SK-N-SH (cell line): ENCODE measurements around the gene WNT4. TPM values are rescaled to one million over a fixed set of nuclear protein-coding genes. Genes with fewer than 3 reads are reported as not detected.

ENCODE experiments used
- CTCF ChIA-PET: fragments of 300-600, 350-600 bp; formaldehyde crosslinking; extraction: SDS; loops from one replicate; lab custom pipeline; 2021; lab: Yijun Ruan, JAX
- POLR2A ChIA-PET: fragments of 350-600 bp; sonication (Branson Sonifier 250); formaldehyde crosslinking; extraction: SDS; loops from one replicate; lab custom pipeline; 2020; ENCODE audit warnings: antibody characterized with exemption, inconsistent platforms; lab: Yijun Ruan, JAX
- DNase-seq: peaks from one replicate; pipeline ENCODE4 v3.0.0; 2012
- H2AFZ ChIP-seq: fragments of 200-600 bp; sonication (generic); 2 replicates; pipeline ENCODE4 v1.8.1; 2016; ENCODE audit warnings: antibody characterized with exemption, mild to moderate bottlenecking, low read depth
- H3F3A ChIP-seq: fragments of 200-600 bp; sonication (generic); replicated peaks from 2 replicates; pipeline ENCODE3; 2016; ENCODE audit warnings: antibody characterized with exemption, mild to moderate bottlenecking; ENCODE audit not compliant: insufficient read depth
- H3K27ac ChIP-seq, 2 experiments: fragments of 200-500 bp in 1 of 2; fragments of 200-600 bp in 1 of 2; sonication (Bioruptor generic) in 1 of 2; sonication (generic), shearing (Covaris generic) in 1 of 2; 2 replicates each; pipeline versions ENCODE4 v1.5.1 to v1.6.1; 2014 to 2016; ENCODE audit warnings: low read depth in 2 of 2, inconsistent platforms in 1 of 2, low read length in 1 of 2, mild to moderate bottlenecking in 1 of 2, mixed read lengths in 1 of 2
- H3K27me3 ChIP-seq: fragments of 200-600 bp; sonication (generic), shearing (Covaris generic); 2 replicates; pipeline ENCODE4 v1.6.1; 2016; ENCODE audit warnings: mixed run types; ENCODE audit not compliant: insufficient read depth
- H3K36me3 ChIP-seq, 2 experiments: fragments of 200-500 bp in 1 of 2; fragments of 200-600 bp in 1 of 2; sonication (Bioruptor generic) in 1 of 2; sonication (generic) in 1 of 2; replicated peaks in 1 of 2; 2 replicates each; pipeline versions ENCODE3 to v1.5.1; 2014 to 2016; ENCODE audit warnings: low read length in 1 of 2, mild to moderate bottlenecking in 1 of 2; ENCODE audit not compliant: insufficient read depth in 2 of 2, control insufficient read depth in 1 of 2
- H3K4me1 ChIP-seq, 2 experiments: fragments of 200-500 bp in 1 of 2; fragments of 200-600 bp in 1 of 2; sonication (Bioruptor generic) in 1 of 2; sonication (generic), shearing (Covaris generic) in 1 of 2; 2 replicates each; pipeline versions ENCODE4 v1.5.1 to v1.6.1; 2014 to 2016; ENCODE audit warnings: low read depth in 1 of 2, low read length in 1 of 2, mixed run types in 1 of 2; ENCODE audit not compliant: insufficient read depth in 2 of 2, control insufficient read depth in 1 of 2
- H3K4me2 ChIP-seq: fragments of 200-600 bp; sonication (generic), shearing (Covaris generic); 2 replicates; pipeline ENCODE4 v1.6.1; 2017; ENCODE audit warnings: mixed run types
- H3K4me3 ChIP-seq, 2 experiments: fragments of 200-500 bp in 1 of 2; fragments of 200-600 bp in 1 of 2; sonication (Bioruptor generic) in 1 of 2; sonication (generic), shearing (Covaris generic) in 1 of 2; 2 replicates each; pipeline versions ENCODE4 v1.5.1 to v1.8.1; 2014 to 2016; ENCODE audit warnings: low read depth in 2 of 2, inconsistent platforms in 1 of 2, low read length in 1 of 2, mild to moderate bottlenecking in 1 of 2, mixed read lengths in 1 of 2, moderate library complexity in 1 of 2
- H3K79me2 ChIP-seq: fragments of 200-600 bp; sonication (generic); 2 replicates; pipeline ENCODE4 v1.8.1; 2017; ENCODE audit warnings: mild to moderate bottlenecking; ENCODE audit not compliant: insufficient read depth
- H3K9ac ChIP-seq: fragments of 200-600 bp; sonication (generic); 2 replicates; pipeline ENCODE4 v1.6.1; 2017; ENCODE audit warnings: mixed run types
- H3K9me2 ChIP-seq: fragments of 200-600 bp; sonication (generic); 2 replicates; pipeline ENCODE4 v1.6.1; 2017; ENCODE audit warnings: mixed run types
- H3K9me3 ChIP-seq: fragments of 200-600 bp; sonication (generic); 2 replicates; pipeline ENCODE4 v1.6.1; 2017; ENCODE audit warnings: mixed run types, mild to moderate bottlenecking, moderate library complexity
- H4K20me1 ChIP-seq: fragments of 200-600 bp; sonication (generic); 2 replicates; pipeline ENCODE4 v1.6.1; 2017; ENCODE audit warnings: mild to moderate bottlenecking, mixed run types; ENCODE audit not compliant: insufficient read depth
- EZH2phosphoT487 ChIP-seq: fragments of 200-600 bp; sonication (generic); IDR thresholded peaks from 2 replicates; pipeline ENCODE4 v1.6.1; 2017; ENCODE audit warnings: low read depth, mixed run types, mild to moderate bottlenecking, antibody characterized with exemption, moderate library complexity, borderline replicate concordance
- FOXM1 ChIP-seq: IDR thresholded peaks from 2 replicates; pipeline ENCODE4 v1.4.0; 2012; ENCODE audit warnings: low read depth, mild to moderate bottlenecking
- GABPA ChIP-seq: IDR thresholded peaks from 2 replicates; pipeline ENCODE4 v1.4.0; 2012; ENCODE audit warnings: low read depth, mild to moderate bottlenecking
- MEF2A ChIP-seq: IDR thresholded peaks from 2 replicates; pipeline ENCODE4 v1.4.0; 2012; ENCODE audit warnings: low read depth, borderline replicate concordance
- MXI1 ChIP-seq: IDR thresholded peaks from 2 replicates; pipeline ENCODE4 v1.6.1; 2012; ENCODE audit warnings: mild to moderate bottlenecking, low read depth, low read length, improper control_type of control experiment
- POLR2AphosphoS5 ChIP-seq: IDR thresholded peaks from 2 replicates; pipeline ENCODE4 v1.6.1; 2012; ENCODE audit warnings: low read depth, low read length
- RAD21 ChIP-seq: IDR thresholded peaks from 2 replicates; pipeline ENCODE4 v1.6.1; 2012; ENCODE audit warnings: mild to moderate bottlenecking, low read length
- YY1 ChIP-seq: IDR thresholded peaks from 2 replicates; pipeline ENCODE4 v1.4.0; 2012; ENCODE audit warnings: low read depth, mild to moderate bottlenecking
- WGBS: methylation state at CpG from one replicate; pipeline ENCODE4 v1.1.6; 2017; ENCODE audit warnings: low lambda C conversion rate; 5-methylcytosine and 5-hydroxymethylcytosine counted together
- polyA plus RNA-seq, 3 experiments: library from polyadenylated mRNA; depleted of rRNA; stranded (reverse); fragments of >200 nt; gene quantifications; 2 replicates each; pipeline ENCODE4 v1.2.3, GENCODE V29; 2012
- TF ChIP-seq, protein P1 (sequence below): fragments of 150-350 bp; IDR thresholded peaks from 2 replicates; pipeline ENCODE4 v1.6.1; 2017; ENCODE audit warnings: antibody characterized with exemption, low read length, low read depth, borderline replicate concordance
- TF ChIP-seq, protein P2 (sequence below): IDR thresholded peaks from 2 replicates; pipeline ENCODE4 v1.4.0; 2012; ENCODE audit warnings: low read depth, borderline replicate concordance
- TF ChIP-seq, protein P3 (sequence below): fragments of 200-600 bp; sonication (generic); IDR thresholded peaks from 2 replicates; pipeline ENCODE4 v1.6.1; 2017; ENCODE audit warnings: antibody characterized with exemption, mild to moderate bottlenecking, moderate library complexity

Gene WNT4
- polyA plus RNA-seq, 1 of the 3 experiments (the other 2 are of a cell fraction), result 0.03 TPM

DNA sequence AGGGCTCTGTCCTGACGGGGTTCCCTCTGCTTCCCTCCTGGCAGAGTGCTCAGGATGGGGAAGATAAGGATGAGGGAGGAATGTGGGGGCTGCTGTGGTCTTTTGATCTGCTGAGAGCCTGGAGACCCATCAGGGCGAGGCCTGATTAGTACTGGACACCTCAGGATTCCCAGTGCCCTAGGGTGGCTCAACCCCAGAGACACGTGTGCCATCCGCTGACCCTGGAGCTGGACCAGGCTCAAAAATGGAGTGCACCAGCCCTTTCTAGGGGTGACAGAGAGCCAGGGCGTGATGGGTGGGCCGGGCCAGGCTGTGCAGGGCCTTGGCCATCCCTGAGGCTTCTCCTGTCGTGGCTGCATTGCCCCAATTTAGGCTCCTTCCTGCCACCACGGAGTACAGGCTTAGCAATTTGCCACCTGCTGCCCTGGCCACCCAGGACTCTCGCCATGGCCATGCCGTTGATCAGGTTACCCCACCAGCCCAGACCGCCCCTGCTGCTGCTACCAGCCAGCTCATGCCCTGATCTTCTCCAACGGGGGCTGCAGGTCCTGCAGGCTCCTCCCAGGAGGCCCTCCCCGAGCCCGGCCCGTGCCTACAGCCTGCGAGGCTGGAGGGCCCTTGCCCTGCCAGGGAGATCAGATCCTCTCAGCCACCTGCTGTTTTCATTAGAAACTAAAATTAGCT, 9.5 kb downstream of the WNT4 start:
- Histone ChIP-seq H2AFZ (no peak overlapping the region), H3K4me2 (no peak overlapping the region), H3K4me1 (peaks cover 7 to 21% of the 10 kb centered on the region in 2 experiments; a peak in 3 of 4 replicates), H3K27me3 (no peaks in the 10 kb centered on the region), H3K79me2 (no peaks in the 10 kb centered on the region), H3K9ac (no peak overlapping the region), H3K4me3 (no peak overlapping the region), H3F3A (no peaks in the 10 kb centered on the region), H3K9me2 (no peaks in the 10 kb centered on the region), H4K20me1 (peaks cover 26% of the 10 kb centered on the region), H3K9me3 (no peaks in the 10 kb centered on the region), H3K36me3 (no peaks in the 10 kb centered on the region), H3K27ac (no peak overlapping the region)
- ChIA-PET CTCF (interaction anchor here (0.7 to 9.3 kb wide), 14 partner anchors 7 to 585 kb away, joined by 3 to 173 read pairs (median 6); partner anchors contain the start of gene WNT4), POLR2A (no interaction called here)
- TF ChIP-seq MXI1 (no peak), RAD21 (no peak), POLR2AphosphoS5 (no peak), GABPA (no peak), EZH2phosphoT487 (no peak), YY1 (no peak), MEF2A (no peak), FOXM1 (no peak)
- TF ChIP-seq, protein P1, sequence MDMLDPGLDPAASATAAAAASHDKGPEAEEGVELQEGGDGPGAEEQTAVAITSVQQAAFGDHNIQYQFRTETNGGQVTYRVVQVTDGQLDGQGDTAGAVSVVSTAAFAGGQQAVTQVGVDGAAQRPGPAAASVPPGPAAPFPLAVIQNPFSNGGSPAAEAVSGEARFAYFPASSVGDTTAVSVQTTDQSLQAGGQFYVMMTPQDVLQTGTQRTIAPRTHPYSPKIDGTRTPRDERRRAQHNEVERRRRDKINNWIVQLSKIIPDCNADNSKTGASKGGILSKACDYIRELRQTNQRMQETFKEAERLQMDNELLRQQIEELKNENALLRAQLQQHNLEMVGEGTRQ, result no peak
- TF ChIP-seq, protein P2, sequence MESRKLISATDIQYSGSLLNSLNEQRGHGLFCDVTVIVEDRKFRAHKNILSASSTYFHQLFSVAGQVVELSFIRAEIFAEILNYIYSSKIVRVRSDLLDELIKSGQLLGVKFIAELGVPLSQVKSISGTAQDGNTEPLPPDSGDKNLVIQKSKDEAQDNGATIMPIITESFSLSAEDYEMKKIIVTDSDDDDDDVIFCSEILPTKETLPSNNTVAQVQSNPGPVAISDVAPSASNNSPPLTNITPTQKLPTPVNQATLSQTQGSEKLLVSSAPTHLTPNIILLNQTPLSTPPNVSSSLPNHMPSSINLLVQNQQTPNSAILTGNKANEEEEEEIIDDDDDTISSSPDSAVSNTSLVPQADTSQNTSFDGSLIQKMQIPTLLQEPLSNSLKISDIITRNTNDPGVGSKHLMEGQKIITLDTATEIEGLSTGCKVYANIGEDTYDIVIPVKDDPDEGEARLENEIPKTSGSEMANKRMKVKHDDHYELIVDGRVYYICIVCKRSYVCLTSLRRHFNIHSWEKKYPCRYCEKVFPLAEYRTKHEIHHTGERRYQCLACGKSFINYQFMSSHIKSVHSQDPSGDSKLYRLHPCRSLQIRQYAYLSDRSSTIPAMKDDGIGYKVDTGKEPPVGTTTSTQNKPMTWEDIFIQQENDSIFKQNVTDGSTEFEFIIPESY, result no peak
- TF ChIP-seq, protein P3, sequence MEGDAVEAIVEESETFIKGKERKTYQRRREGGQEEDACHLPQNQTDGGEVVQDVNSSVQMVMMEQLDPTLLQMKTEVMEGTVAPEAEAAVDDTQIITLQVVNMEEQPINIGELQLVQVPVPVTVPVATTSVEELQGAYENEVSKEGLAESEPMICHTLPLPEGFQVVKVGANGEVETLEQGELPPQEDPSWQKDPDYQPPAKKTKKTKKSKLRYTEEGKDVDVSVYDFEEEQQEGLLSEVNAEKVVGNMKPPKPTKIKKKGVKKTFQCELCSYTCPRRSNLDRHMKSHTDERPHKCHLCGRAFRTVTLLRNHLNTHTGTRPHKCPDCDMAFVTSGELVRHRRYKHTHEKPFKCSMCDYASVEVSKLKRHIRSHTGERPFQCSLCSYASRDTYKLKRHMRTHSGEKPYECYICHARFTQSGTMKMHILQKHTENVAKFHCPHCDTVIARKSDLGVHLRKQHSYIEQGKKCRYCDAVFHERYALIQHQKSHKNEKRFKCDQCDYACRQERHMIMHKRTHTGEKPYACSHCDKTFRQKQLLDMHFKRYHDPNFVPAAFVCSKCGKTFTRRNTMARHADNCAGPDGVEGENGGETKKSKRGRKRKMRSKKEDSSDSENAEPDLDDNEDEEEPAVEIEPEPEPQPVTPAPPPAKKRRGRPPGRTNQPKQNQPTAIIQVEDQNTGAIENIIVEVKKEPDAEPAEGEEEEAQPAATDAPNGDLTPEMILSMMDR, result no peak
- no peak for DNase-seq
- 100% methylated on average over 6 of the region's 16 CpGs for WGBS
